Gastroesophageal sphincter (tissue), 4 donors: ENCODE results near the gene LRRC46. TPM values are rescaled to one million over a fixed set of nuclear protein-coding genes. Genes with fewer than 3 reads are reported as not detected.

Experiments used
- ATAC-seq: fragments of 150-250 bp; one replicate; pipeline ENCODE4 v1.9.1; 2016; ENCODE audit warnings: mild to moderate bottlenecking, moderate library complexity
- H3K27ac ChIP-seq, 4 donors: fragments of 200-600 bp; sonication (generic) in 3 of 4; 1 replicate in 3 of 4; 2 replicates in 1 of 4; pipeline ENCODE4 v1.5.1; 2016 to 2019
- H3K27me3 ChIP-seq: fragments of 200-600 bp; sonication (generic); one replicate; pipeline ENCODE4 v1.5.1; 2019
- H3K36me3 ChIP-seq, 2 donors: fragments of 200-600 bp; sonication (generic); one replicate each; pipeline ENCODE4 v1.5.1; 2019; ENCODE audit warnings: control low read depth in 1 of 2
- H3K4me1 ChIP-seq, 3 donors: fragments of 200-600 bp; sonication (generic); 1 replicate in 2 of 3; 2 replicates in 1 of 3; pipeline ENCODE4 v1.5.1; 2016 to 2019; ENCODE audit warnings: control low read depth in 2 of 3
- H3K4me3 ChIP-seq, 2 donors: fragments of 200-600 bp; sonication (generic); one replicate each; pipeline ENCODE4 v1.5.1; 2019; ENCODE audit warnings: mild to moderate bottlenecking in 1 of 2, moderate library complexity in 1 of 2
- H3K9me3 ChIP-seq, 3 donors: fragments of 200-600 bp; sonication (generic); one replicate each; pipeline ENCODE4 v1.5.1; 2017 to 2019; ENCODE audit warnings: control low read depth in 2 of 3
- EP300 ChIP-seq: sonication (generic); formaldehyde crosslinking; IDR thresholded peaks from one replicate; pipeline ENCODE4 v1.6.1; 2017; ENCODE audit warnings: antibody characterized with exemption, mild to moderate bottlenecking
- POLR2A ChIP-seq, 2 donors: fragments of 450-650 bp; IDR thresholded peaks; one replicate each; pipeline ENCODE4 v1.6.1; 2017; ENCODE audit warnings: antibody characterized with exemption in 2 of 2, mild to moderate bottlenecking in 2 of 2, moderate library complexity in 1 of 2
- POLR2AphosphoS5 ChIP-seq: sonication (generic); formaldehyde crosslinking; IDR thresholded peaks from one replicate; pipeline ENCODE4 v1.6.1; 2017; ENCODE audit warnings: antibody characterized with exemption
- WGBS, 2 donors: methylation state at CpG; one replicate each; pipeline ENCODE4 v1.1.5; 2018; ENCODE audit warnings: low coverage in 1 of 2; 5-methylcytosine and 5-hydroxymethylcytosine counted together
- total RNA-seq, 4 donors: library from RNA; depleted of rRNA; stranded (reverse); fragments of >200 nt; gene quantifications; one replicate each; pipeline ENCODE4 v1.1.0, GENCODE V29; 2016
- TF ChIP-seq, protein P1 (sequence below), 4 experiments: fragments of 200-600 bp in 2 of 4; fragments of 450-650 bp in 2 of 4; sonication (generic) in 1 of 4; IDR thresholded peaks; one replicate each; pipeline ENCODE4 v1.5.1; 2017 to 2019; ENCODE audit warnings: antibody characterized with exemption in 4 of 4, mild to moderate bottlenecking in 2 of 4, moderate library complexity in 2 of 4

Gene LRRC46
- total RNA-seq, 4 donors from 2014 or later, result 0.46 to 1.3 TPM; not detected in 2

DNA sequence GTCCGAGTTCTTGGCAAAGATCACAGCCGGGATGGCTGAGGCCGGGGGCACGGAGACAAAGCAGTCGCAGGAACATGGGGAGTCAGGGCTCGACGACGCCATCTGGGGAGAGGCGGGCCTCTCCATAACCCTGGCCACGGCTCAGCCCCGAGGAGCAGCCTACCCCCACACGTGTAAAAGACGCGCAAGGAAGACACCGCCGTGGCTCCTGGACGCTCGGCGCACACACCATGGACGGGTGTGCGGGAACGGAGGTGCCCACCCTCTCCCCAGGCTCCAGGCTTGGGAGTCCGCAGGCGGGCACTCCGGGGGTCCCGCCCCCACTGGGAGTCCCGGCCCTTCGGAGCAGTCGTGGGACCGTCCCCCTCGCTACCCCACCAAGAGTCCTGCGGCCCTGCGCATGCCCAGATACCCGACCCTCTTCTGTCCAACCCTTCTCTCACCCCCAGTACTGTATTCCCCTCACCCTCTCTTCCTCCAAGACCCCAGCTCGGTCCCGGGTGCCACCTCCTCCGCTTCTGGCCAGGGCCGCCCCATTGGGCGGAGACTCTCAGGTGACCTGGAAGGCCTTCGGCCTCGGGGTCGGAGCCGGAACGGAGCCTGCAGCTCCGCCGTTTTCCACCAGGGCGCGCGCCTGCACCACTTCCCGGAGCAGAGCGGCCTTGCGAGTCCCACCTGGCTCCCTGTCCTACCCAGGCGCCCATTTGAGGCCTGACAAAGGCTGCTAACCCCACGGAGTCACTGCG lies 9.4 kb downstream of the LRRC46 start, which contains the start of gene SCRN2:
TSS of gene SCRN2 (minus strand) at position 532 of the 746 bp plus-strand sequence. CDS start at position 102, 430 bp downstream.
- Histone ChIP-seq H3K4me3 (peak within 1 kb of the TSS; percentile 57 to 87), H3K9me3 (no peaks in the 10 kb centered on the region), H3K27ac (peak within 1 kb of the TSS in 3 of 4 donors; percentile 71 to 79 (median 77)), H3K27me3 (peaks cover 13% of the 10 kb centered on the region), H3K36me3 (peaks cover 0 to 32% of the 10 kb centered on the region in 2 donors), H3K4me1 (peaks cover 0 to 53% (median 14%) of the 10 kb centered on the region in 3 donors)
- TF ChIP-seq, protein P1, sequence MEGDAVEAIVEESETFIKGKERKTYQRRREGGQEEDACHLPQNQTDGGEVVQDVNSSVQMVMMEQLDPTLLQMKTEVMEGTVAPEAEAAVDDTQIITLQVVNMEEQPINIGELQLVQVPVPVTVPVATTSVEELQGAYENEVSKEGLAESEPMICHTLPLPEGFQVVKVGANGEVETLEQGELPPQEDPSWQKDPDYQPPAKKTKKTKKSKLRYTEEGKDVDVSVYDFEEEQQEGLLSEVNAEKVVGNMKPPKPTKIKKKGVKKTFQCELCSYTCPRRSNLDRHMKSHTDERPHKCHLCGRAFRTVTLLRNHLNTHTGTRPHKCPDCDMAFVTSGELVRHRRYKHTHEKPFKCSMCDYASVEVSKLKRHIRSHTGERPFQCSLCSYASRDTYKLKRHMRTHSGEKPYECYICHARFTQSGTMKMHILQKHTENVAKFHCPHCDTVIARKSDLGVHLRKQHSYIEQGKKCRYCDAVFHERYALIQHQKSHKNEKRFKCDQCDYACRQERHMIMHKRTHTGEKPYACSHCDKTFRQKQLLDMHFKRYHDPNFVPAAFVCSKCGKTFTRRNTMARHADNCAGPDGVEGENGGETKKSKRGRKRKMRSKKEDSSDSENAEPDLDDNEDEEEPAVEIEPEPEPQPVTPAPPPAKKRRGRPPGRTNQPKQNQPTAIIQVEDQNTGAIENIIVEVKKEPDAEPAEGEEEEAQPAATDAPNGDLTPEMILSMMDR (IDR thresholded peaks at IDR 0.05), result peak in 2 of 4 experiments; percentile 98 to 99
- TF ChIP-seq POLR2A (IDR thresholded peaks at IDR 0.05) (peak in 1 of 2 donors; percentile 19), POLR2AphosphoS5 (no peak), EP300 (no peak)
- WGBS, 2 donors, result 0% methylated on average over 5 to 8 of the region's 55 CpGs
- ATAC-seq, result peak; percentile 92

DNA sequence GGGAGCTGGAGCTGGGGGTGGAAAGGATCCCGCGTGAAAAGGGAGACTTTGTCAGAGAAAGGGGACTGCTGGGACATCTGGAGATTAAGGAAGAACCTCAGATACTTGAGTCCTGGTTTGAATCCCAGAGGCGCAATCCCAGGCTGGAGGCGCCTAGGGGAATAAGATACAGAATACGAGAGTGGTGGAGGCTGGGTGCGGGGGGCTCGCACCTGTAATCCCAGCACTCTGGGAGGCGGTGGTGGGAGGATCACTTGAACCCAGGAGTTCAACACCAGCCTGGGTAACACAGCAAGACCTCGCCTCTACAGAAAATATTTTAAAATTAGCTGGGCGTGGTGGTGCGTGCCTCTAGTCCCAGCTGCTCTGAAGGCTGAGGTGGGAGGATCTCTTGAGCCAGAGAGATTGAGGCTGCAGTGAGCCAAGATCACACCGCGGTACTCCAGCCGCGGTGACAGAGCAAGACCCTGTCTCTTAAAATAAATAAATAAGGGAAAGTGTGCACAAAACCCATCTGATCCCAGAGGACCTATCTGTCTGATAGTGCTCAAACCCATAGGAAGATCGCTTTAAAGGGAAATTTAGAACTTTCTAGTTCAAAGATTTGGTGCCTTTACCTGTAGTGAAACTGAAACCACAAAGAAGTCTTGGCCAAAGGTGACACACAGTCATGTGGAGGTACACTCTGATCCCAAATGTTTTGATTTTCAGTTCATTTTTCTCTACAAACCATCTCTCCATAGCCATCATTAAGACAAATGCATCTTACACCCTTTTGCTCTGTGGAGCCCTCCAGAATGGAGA lies 10.2 kb downstream of the LRRC46 start:
- Histone ChIP-seq H3K4me1 (peaks cover 0 to 54% (median 14%) of the 10 kb centered on the region in 3 donors), H3K36me3 (peaks cover 0 to 24% of the 10 kb centered on the region in 2 donors), H3K27ac (peak overlapping the region in 3 of 4 donors; percentile 71 to 79 (median 77)), H3K9me3 (no peaks in the 10 kb centered on the region), H3K27me3 (peaks cover 21% of the 10 kb centered on the region), H3K4me3 (peak overlapping the region in 1 of 2 donors; percentile 87)
- 67 to 76% methylated on average over 8 of the region's 16 CpGs for WGBS, 2 donors
- TF ChIP-seq POLR2A (IDR thresholded peaks at IDR 0.05) (no peak), EP300 (no peak), POLR2AphosphoS5 (no peak)
- TF ChIP-seq, protein P1 (IDR thresholded peaks at IDR 0.05), result no peak
- no peak for ATAC-seq

GRCh38 chr17:47843391-47843730 lies 11.9 kb downstream of the LRRC46 start:
- no peak for ATAC-seq
- WGBS, 2 donors, result 20% methylated on average over 1 of the region's 6 CpGs; no CpG with 5 or more reads in 1 of the 2 donors
- Histone ChIP-seq H3K36me3 (peaks cover 0 to 7% of the 10 kb centered on the region in 2 donors), H3K27me3 (peaks cover 38% of the 10 kb centered on the region), H3K4me3 (no peak overlapping the region), H3K27ac (no peak overlapping the region), H3K9me3 (no peaks in the 10 kb centered on the region), H3K4me1 (peaks cover 0 to 57% (median 8%) of the 10 kb centered on the region in 3 donors)
- no peak for TF ChIP-seq EP300

DNA sequence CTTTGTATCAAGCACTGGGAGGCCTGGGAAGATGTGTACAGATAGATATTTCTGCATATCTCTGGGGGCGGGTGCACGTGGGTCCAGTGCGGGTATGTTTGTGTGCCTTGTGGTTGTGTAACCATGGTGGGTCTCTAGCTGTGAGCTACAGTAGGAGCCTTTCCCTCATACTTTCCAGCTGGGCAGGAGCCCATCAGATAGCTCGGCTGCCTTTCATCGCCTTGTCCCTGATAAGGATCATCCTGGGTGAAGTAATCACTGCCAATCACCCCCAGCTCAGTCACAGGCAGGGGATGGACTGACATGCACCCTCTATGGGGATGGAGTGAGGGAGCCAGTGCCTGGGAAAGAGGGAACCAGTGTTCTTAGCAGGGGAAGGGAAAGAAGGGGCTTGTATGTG lies 12.8 kb downstream of the LRRC46 start:
- 71% methylated on average over 2 of the region's 5 CpGs; no CpG with 5 or more reads in 1 of the 2 donors for WGBS, 2 donors

More for the DNA sequence above, 12.8 kb downstream of the LRRC46 start:
- no peak for ATAC-seq
- peaks cover 47% of the 10 kb centered on the region for H3K27me3 ChIP-seq
- H3K36me3 ChIP-seq, result no peaks in the 10 kb centered on the region
- no peak overlapping the region for H3K27ac ChIP-seq
- H3K4me1 ChIP-seq, result peaks cover 0 to 51% (median 8%) of the 10 kb centered on the region in 3 donors
- TF ChIP-seq POLR2A (IDR thresholded peaks at IDR 0.05) (no peak), POLR2AphosphoS5 (no peak), EP300 (no peak)
- TF ChIP-seq, protein P1 (IDR thresholded peaks at IDR 0.05), result no peak
- H3K9me3 ChIP-seq, result no peaks in the 10 kb centered on the region
- H3K4me3 ChIP-seq, result no peak overlapping the region
